Fibroblast of skin of right biceps (primary cell): ENCODE data around the gene ECE1.

ENCODE experiments used
- DNase-seq: peaks from one replicate; pipeline ENCODE4 v3.0.0-alpha.2; 2013

Gene ECE1

GRCh38 chr1:21289700-21290545, at the start of gene ECE1:
Gene ECE1, minus strand, starts transcription at chr1:21290463. Its CDS starts 49 bp downstream, at chr1:21290414.
- DNase-seq, result no peak

GRCh38 chr1:21339356-21340229, 49.3 kb upstream of the ECE1 start:
- no peak for DNase-seq

- no peak for DNase-seq
Observed at GRCh38 chr1:21338573-21339355, 48.5 kb upstream of the ECE1 start.

GRCh38 chr1:21337928-21338572, 47.8 kb upstream of the ECE1 start:
- DNase-seq, result peak; percentile 31

DNA sequence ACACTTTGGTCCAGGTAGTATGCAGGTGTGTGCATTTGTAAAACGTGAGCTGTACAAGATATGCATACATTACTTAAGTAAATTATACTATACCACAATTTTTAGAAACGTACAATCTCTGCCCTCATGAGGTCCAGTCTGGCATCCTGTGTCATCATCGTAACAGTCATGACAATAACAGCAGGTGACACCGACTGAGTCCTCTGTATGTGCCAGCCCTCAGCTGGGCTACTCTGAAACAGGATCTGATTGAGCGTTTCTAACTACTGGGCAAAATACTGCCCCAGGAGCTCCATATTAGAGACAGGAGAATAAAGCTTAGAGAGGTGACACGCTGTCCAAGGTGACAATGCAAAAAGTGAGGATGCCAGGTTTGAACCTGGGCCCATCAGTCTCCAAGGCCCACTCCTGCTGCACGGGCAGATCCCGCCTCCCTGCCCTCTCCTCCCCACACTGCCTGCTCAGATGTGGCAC, 47.2 kb upstream of the ECE1 start:
- no peak for DNase-seq

- no peak for DNase-seq
Observed at GRCh38 chr1:21337010-21337437, 46.8 kb upstream of the ECE1 start.

- no peak for DNase-seq
Observed at GRCh38 chr1:21335750-21336224, 45.5 kb upstream of the ECE1 start.

DNA sequence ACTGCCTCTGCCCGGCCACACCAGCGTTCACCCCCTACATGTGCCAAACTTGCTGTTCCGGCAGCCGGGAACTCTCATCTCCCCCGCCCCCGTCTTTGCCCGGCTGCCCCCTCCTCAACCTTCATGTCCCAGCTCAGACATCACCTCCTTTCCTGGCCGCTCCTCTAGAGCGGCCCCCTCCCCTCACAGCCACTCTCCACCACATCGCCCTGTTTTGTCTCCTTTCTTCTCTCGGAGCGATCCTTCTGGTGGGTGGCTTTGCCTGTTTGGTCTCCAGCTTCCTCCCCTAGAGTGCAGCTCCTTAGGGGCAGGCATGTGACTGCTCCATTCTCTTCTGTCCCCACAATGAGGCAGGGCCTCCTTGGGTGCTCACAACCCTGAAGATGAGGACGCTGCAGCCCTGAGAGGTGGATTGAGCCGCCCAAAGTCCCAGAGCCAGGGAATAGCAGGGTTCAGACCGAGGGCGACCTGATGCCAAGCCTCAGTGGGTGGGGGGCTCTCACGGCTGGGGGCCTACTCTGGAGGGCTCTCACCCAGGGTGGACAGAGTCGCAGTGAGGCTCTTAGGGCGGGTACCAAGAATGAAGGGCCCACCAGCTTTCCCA, 44.9 kb upstream of the ECE1 start:
- no peak for DNase-seq

DNA sequence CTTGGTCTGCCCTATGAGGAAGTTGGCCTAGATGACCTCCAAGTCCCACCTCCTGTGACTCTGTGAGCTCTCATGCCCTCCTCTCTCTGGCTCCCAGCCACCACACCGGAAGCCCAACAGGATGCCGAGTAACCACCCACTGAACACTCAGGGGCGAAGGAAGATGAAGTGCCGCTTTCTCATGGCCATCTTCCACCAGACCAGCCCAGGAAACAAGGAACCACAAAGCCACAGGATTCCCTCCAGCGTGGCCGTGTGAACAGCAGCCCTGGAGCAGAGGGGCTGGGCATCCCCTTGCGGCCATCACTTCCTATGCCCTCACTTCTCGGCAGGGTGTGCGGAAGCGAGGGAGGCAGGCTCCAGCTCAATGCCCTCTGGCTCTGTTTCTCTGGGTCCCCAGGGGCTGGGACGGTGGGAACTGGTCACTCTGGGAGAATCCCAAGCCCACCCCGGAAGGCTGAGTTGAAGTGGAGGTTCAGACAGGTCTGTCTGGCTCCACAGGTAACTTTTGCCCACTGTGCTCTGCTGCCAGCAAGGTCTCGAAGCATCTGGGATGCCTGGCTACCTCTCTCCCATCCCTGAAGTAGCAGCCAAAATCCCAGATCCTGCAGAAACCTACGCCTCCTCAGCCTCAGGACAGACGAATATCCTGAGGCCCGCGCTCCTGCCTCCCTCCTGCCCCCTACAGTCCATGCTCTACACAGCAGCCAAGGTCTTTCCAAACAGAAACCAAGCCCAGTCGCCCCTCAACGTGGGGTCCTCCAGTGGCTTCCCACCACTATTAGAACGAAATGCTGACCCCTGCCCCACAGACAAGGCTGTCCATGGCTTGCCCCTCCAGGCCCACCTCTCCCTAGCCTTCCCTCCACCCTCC, 44.2 kb upstream of the ECE1 start:
- DNase-seq, result peak; percentile 72

DNA sequence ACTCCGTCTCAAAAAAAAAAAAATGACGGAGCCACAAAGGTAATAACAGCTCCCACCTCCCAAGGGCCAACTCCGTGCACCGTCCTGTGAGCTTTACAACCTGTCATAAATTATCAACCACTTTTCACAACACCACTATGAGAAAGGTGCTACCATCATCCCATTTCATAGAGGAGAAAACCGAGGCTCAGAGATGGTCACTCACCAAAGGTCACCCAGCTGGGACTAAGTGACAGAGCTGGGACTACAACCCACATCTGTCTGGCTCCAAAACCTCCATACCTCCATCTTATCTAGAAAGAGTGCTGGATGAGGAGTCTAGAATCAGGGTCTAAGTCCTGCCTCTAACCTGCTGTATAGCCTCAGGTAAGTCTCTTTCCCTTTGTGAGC, 43.6 kb upstream of the ECE1 start:
- no peak for DNase-seq

GRCh38 chr1:21332554-21333311, 42.5 kb upstream of the ECE1 start:
- DNase-seq, result no peak

DNA sequence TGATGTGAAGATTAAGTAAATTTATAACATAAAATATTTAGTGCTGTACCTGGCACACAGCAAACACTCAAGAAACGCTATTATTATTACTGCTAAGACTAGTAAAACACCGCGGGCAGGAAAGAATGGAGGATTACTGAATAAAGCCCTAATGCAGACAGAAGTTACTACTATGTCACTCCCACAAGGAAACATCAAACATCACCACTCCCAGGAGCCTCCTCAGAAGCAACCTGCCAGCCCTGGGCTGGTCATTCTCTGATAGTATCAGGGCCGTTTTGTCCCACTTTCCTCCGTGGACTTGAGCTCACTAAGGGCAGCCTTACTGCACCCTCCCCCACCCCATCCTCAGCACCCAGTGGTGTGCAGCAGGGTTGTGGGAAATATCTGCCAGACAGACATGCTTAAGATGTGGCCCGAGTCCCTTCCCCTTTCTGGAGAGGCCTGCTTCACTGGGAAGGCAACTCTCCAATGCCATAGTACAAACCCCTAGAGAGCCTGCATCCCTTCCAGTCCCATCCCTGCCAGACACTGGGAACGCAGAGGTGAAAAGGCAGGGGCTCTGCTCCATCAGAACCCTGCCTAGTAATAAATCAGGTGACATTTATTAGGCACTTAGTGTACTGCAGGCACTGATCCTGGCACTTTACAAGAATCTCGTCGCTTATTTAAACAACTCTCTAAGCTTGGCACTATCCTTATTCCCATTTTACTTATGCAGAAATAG, 41.7 kb upstream of the ECE1 start:
- DNase-seq, result no peak

GRCh38 chr1:21330544-21330943, 40.3 kb upstream of the ECE1 start:
- DNase-seq, result no peak

DNA sequence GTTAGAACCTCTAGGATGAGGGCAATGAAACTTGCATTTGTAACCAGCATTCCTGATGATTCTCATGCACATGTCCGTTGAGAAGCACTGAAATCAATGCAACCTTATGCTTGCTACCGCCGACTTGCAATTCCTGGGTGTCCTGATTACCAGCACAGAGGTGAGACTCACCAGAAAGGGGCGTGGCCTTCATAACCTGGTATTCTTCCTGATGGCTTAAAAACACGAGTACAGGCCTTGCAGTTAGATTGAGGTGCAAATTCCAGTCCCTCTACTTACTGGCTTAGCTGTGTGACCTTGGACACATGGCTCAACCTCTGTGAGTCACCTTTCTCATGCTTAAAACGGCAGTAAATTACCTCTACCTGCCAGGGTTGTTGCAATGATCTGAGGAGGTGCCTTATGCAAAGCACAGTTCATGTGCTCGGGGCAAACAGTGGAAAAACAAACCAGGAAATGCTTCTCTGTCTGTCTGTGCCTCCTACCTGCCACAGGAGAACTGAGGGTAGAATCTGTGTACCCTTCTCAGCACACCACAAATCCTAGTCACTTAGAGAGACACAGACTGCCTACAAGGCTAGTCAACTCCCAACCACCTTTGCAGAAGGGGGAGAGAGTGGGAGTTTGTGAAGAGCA, 39.1 kb upstream of the ECE1 start:
- no peak for DNase-seq

DNA sequence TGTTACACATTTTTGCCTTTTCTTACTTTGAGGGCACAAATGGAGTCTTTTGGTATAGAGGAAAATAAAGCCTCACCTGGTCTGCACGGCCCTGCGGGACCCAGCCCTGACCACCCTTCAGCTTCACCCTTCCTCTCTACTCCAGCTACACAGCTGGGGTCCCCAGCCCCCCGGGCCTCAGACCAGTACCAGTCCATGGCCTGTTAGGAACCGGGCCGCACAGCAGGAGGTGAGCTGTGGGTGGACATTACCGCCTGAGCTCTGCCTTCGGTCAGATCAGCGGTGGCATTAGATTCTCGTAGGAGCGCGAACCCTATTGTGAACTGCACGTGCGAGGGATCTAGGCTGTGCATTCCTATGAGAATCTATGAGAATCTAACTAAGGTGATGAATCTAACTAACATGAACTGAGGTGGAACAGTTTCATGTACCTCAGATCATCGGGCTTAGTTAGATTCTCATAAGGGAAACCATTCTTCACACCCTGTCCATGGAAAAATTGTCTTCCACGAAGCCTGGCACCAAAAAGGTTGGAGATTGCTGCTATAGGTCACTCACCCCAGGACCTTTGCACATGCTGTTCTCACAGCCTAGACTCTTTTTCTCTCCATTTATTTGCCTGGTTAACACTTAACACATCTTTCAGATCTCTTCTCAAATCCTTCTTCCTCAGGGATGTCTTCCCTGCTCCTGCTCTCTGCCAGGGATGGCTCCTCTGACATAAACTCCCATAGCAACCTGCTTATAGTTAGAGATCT, 37.5 kb upstream of the ECE1 start:
- DNase-seq, result no peak

DNA sequence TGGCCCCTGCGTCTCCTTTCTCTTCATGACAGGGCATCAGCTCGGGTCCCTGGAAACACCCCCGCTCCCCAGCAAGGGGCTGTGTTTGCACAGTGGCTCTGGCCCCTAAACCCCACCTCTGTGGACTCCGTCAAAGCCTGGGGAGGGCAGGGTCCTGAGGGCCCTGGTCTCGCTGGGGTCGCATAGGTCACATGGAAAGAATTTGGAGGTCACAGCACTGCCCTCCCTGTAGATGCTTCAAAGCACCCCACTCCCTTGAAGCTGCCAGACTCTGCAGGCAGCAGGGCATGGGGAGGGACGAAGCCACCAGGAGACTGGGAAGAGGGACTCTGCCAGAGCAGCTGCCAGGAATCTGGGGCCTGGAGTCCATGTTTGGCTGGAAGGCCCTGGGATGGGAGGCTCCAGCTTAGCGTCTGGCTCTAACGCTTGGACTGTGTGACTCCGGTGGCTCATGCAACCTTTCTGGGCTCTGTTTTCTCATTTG, 36.6 kb upstream of the ECE1 start:
- no peak for DNase-seq

DNA sequence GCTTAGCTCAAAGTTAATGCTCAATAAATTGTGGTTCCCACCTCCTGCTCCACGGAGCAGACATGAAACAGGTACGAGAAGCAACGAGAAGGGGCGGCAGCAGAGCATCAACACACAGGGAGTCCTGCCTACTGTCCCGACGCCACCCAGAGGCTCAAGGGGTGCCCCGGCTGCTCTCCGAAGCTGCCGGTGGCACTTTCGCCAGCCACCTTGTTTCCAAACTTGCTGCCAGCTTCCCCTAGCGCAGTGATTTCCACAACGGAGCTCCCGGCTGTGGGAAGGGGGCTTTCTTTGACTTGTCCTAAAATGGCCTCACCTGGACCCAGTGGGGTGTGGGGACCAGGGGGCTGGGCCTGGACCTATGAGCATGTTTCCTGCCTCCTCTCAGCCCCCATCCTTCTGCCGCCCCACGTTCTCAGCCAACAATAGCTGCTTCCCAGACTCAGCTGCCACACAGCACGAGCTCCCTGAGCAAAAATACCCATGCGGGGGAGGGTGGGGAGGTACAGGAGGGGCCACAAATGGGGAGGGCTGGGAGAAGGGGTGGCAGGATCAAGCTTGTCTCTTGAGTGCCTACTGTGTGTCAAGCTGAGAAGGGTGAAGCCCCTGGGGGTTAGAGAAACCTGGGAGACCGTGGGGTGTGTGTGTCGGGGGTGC, 35.6 kb upstream of the ECE1 start:
- DNase-seq, result no peak
